CD4-positive, alpha-beta T cell treated with Interleukin-15 for 4 hours (primary cell): ENCODE measurements around the gene TSPAN32.
"Not testable (repeated sequence)": the region's sequence is repeated elsewhere in the genome, so short reads cannot be mapped to it uniquely, and the experiment has no call there.

ENCODE experiments used
- DNase-seq: peaks from one replicate; pipeline ENCODE4 v3.0.0-alpha.2; 2020; ENCODE audit warnings: low spot score

The TSPAN32 gene

GRCh38 chr11:2267306-2267850, 34.4 kb upstream of the TSPAN32 start:
- DNase-seq, result no peak

DNA sequence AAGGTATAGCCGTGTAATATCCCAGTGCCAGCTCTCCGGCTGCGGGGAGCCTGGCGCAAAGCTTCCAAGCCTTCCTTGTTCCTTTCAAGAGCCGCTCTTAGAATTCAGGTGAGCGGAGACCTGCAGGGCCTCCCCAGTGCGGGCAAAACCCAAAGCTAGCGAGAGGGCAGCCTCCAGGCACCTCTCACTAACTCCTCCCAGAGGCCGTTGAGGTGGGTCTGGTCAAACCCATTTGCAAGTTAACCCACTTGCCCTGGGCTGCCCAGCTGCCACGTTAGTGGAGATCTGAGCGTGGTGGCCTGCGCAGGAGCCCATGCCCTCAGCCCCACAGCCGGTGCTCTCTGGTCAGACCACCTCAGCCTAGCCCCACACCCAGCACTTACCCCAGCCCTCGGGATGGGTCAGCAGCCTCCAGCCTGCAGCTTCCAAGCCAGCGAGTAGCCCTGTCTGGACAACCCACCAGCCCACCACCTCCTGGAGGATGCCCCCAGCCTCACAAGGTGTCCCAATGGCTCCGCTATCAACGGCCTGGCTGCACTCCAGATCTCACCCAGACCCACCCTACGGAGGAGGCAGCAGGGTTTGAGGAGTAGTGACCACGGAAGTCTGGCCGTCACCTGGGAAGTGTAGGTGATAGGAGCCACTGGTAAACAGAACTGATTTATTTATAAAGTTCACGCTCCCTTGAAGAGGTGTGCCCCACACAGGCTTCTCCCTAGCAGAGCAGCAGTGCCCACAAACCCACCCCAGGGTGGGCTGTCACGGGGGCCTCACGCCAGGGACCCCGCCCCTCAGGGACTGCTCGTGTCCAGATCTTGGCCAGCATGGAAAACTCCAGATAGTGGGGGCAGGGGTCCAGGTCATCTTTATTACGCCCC, 33.7 kb upstream of the TSPAN32 start:
- no peak for DNase-seq

DNA sequence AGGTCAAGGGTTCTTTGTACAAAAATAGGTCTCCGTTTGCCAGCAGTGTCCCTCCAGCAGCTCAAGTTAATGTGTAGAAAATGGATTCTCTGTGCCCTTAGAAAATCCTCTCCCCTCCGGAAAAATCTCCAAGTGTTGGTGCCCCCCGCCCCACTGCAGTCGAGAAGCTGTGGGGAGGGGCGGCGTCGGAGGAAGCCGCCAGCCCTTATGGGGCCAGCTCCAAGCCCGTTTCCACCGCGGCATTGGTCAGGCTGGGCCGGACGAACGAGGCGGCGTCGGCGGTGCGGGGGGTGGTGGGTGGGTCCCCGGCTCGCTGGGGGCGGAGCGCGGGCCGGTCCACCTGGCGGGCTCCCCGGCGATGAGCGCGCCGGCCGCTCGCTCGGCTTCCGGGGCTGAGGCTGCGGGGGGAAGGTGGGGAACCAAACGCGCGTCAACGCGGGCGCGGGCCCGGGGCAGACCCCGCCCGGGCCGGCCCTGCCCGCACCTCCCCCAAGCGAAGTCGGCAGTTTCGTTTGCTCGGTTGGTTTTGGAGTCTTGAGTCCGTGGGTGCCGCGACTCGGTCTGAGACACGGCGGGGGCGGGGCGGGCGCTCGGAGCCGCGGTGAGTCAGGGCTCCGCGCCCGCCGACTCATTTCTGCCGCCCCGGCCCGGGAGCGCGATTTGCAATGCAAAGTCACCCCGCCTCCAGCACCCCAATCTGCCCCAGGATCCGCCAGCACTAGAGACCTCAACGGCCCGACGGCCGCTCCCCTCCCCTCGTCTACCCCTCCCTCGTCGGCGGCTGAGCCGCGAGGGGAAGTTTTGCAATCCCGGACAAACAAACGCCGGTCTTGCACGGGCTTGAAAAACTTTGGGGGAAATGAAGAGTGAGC, 32.8 kb upstream of the TSPAN32 start:
- DNase-seq, result peak; percentile 50

DNA sequence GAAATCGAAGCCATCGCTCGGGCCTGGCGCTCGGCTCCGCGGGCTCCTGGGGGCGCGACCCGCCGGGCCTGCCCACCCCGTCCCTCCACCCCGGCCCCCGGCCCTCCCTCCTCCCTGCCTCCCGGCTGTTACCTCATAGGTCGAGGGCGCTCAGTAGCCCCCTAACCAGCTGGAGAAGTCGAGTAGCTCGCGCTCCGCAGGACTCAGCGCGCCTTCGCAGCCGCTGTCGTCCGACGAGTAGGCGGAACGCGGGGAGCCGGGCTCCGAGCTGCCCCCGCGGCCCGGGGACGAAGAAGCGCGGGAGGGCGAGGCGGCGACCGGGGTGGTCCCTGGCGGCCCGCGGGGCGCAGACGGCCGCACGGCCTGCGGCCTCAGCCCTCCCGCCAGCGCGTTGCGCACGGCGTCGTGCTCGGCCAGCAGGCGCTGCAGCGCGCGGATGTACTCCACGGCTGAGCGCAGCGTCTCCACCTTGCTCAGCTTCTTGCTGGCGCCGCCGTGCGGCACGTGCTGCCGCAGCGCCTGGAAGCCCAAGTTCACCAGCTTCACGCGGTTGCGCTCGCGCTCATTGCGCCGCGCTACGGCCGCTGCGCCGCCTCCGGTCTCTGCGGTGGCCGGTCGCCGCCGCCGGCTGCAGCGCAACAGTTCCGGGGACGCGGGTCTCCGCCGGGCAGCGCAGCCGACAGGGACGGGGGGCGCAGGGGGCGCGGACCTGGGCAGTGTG, 32.1 kb upstream of the TSPAN32 start:
- DNase-seq, result peak; percentile 31

- DNase-seq, result no peak
Observed at GRCh38 chr11:2270322-2271076, 31.3 kb upstream of the TSPAN32 start, which contains the start of gene ASCL2. TSS of gene ASCL2 (minus strand) at chr11:2270588. CDS start at chr11:2270332, 256 bp downstream.

DNA sequence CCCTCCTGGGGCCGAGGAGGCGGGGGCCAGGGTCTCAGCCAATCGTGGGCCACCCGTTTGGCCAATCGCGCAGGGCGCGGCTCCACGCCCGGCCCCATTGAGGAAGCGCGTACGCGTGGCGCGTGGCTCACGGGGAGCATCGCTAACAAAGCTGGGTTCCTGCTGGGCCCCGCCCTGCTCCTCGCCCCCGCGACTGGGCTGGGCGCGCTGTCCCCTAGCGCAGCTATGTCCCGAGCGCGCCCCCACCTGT, 30.8 kb upstream of the TSPAN32 start:
- peak; percentile 40 for DNase-seq

DNA sequence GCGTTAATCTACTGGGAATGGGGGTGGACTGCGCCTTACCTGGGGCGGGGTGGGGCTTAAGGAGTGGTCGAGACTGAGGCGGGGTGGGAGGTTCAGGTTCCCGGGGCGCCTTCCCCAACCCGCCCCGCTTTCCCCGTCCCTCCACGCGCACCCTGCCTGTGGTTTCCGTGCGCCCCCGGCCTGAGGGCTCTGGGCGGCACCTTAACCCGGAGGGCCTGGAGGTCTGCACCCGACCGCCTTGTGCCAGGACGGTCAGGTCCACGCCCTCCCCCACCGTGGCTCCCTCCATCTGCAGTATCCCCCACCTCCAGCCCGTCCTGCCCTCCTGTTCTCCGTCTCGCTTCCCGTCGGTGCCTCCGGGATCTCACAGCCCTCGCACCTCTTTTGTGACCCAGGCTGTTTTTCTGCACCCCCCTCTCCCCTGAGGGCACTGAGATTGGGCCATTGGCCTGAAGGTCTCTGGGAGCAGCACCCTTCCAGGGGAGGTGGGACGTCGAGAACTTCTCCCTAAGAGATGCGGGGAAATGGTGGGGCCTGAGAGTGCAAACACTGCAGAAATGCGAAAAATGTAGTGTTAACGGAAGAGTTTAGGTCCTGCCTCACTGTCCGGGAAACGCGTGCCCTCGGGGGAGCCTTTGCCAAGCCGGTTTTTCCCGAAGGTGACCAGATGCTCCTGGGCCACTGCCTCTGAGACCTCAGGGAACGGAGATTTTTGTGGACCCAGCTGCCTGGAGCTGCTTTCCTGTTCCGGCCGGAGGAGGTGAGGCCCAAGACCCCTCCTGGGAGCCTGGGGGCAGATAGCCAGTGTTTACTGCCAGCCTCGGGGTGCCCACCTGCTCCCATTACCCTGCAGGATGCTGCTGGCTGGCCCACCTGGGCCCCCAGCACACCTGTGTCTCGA, 30.2 kb upstream of the TSPAN32 start:
- no peak for DNase-seq

- no peak for DNase-seq
Observed at GRCh38 chr11:2272228-2272945, 29.4 kb upstream of the TSPAN32 start.

DNA sequence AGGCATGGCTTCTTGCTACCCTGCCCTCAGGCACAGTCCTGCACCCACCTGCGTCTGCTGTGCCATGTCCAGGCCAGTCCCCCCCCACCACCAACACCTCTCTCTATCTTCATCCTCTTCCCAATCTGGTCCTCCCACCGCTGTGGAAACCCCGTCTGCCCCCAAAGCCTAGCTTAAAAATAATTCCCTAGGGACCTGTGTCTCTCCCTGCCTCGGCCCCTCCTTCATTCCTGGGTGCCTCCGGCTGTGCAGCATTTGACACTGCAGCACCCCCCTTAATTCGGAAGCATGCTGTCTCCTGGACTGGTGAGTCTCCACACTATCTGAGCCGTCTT, 28.9 kb upstream of the TSPAN32 start:
- DNase-seq, result no peak

- DNase-seq, result no peak
Observed at GRCh38 chr11:2273311-2273710, 28.5 kb upstream of the TSPAN32 start.

- DNase-seq, result no peak
Observed at GRCh38 chr11:2273771-2274170, 28.0 kb upstream of the TSPAN32 start.

GRCh38 chr11:2275334-2276279, 26.2 kb upstream of the TSPAN32 start:
- DNase-seq, result no peak

DNA sequence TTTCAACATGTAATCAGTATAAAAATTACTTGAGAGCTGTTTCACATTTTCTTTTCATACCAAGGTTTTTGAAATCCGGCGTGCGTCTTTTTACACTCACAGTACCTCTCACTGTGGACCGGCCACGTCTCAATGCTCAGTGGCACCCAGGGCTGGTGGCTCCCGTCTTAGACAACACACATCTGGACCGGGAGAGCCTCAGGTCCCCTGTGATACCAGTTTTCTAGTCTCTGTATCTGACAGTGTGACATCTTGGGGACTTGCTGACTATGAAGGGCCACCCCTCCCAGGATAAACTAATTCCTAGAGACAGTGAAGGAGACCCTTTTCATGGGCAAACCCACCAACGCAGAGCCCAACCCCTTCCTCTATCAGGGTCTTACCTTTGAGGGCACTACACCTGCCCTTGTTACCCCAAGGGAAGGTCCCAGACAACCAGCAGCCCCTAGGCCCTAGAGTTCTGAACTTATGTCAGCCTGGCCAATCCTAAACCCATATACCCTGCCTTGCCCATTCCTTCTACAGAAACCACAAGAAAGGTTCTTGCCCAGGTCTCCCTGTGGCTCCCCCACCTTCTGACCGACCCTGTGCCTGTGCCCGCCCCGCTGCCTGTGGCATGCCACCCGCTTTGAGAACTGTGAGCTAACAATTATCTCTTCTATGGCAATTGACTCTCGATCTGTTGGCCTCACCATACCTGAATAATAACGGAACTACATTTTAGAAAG, 25.4 kb upstream of the TSPAN32 start:
- no peak for DNase-seq

DNA sequence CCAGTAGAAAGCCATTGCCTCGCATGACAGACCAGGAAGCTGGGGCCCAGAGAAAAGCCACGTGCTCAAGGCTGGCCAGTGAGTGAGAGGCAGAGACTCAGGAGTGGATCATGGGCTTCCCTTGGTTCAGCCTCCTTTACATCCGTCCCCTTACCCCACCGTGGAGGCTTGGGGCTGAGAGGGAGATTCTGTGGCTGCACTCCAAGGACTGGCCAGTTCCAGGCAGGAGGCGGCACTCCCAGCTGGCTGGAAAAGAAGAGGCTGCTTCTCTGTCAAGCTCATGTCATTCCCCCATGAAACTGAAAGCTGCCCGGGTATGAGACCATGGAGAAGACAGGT, 24.8 kb upstream of the TSPAN32 start:
- DNase-seq, result no peak

- DNase-seq, result no peak
Observed at GRCh38 chr11:2277933-2278523, 23.8 kb upstream of the TSPAN32 start.

DNA sequence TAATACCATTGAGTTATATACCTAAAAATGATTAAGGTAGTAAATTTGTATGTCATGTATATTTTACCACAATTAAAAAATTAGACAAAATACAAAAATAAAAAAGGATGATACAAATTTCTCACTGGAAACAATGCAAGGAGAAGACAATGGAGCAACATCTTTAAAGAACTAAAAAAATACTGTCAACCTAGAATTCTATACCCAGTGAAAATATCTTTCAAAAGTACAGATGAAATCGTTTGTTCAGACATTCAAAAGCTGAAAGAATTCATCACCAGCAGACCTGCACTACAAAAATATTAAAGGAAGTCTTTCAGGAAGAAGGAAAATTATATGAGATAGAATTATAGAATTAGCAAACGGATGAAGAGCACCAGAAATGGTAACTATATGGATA, 21.6 kb upstream of the TSPAN32 start:
- no peak for DNase-seq

DNA sequence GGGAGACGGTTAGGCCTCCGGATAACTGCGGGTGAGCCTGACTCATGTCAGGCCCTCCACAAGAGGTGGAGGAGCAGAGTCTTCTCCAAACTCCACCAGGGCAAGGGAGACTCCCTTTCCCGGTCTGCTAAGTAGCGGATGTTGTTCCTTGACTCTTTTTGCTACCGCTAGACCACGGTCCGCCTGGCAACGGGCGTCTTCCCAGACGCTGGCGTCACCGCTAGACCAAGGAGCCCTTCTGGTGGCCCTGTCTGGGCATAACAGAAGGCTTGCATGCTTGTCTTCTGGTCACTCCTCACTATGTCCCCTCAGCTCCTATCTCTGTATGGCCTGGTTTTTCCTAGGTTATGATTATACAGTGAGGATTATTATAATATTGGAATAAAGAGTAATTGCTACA, 15.5 kb upstream of the TSPAN32 start:
- DNase-seq, result not testable (repeated sequence)

DNA sequence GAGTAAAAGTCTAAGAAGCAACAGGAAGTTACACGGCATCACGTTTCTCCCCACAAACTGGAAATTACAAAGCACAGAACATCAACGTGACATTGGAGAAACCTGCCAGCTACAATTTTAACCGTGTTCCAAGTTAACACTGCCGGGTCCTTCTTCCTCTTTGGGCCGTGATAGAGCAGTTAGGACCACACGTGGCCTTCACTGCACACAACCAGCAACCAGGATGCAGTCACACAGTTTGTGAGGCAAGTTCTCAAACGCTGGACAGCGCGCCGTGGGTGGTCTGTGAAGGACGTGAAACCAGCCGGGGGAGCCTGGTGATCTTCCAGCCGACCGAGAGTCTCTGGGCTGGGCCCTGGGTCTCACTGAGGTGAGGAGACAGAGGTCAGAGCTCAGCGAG, 14.7 kb upstream of the TSPAN32 start:
- no peak for DNase-seq
